Neutrophil (primary cell): ENCODE data around the gene NET1.

ENCODE experiments used
- H3K27ac ChIP-seq: fragments of 200-600 bp; sonication (generic); 2 replicates; pipeline ENCODE4 v1.5.1; 2016; ENCODE audit warnings: mild to moderate bottlenecking, moderate library complexity
- H3K27me3 ChIP-seq: fragments of 200-600 bp; sonication (generic); 2 replicates; pipeline ENCODE4 v1.6.0; 2016; ENCODE audit warnings: mild to moderate bottlenecking
- H3K36me3 ChIP-seq: fragments of 200-600 bp; sonication (generic); 2 replicates; pipeline ENCODE4 v1.5.1; 2017
- H3K4me1 ChIP-seq, 2 experiments: fragments of 200-600 bp in 1 of 2; sonication (generic) in 1 of 2; 1 replicate in 1 of 2; 2 replicates in 1 of 2; pipeline versions ENCODE4 v1.5.1 to v1.6.1; 2013 to 2016; ENCODE audit warnings: low read depth in 1 of 2, low read length in 1 of 2, mild to moderate bottlenecking in 1 of 2, moderate library complexity in 1 of 2; ENCODE audit not compliant: control insufficient read depth in 1 of 2, insufficient read depth in 1 of 2
- H3K4me3 ChIP-seq, 2 experiments: fragments of 200-600 bp in 1 of 2; sonication (generic) in 1 of 2; 1 replicate in 1 of 2; 2 replicates in 1 of 2; pipeline ENCODE4 v1.5.1; 2013 to 2016; ENCODE audit warnings: low read depth in 1 of 2, low read length in 1 of 2, mild to moderate bottlenecking in 1 of 2, moderate library complexity in 1 of 2
- H3K9me3 ChIP-seq: fragments of 200-600 bp; sonication (generic); 2 replicates; pipeline ENCODE4 v1.5.1; 2016
- TF ChIP-seq, protein P1 (sequence below): fragments of 200-600 bp; sonication (generic); IDR thresholded peaks from 2 replicates; pipeline ENCODE4 v1.5.1; 2016; ENCODE audit warnings: antibody characterized with exemption

NET1 gene

DNA sequence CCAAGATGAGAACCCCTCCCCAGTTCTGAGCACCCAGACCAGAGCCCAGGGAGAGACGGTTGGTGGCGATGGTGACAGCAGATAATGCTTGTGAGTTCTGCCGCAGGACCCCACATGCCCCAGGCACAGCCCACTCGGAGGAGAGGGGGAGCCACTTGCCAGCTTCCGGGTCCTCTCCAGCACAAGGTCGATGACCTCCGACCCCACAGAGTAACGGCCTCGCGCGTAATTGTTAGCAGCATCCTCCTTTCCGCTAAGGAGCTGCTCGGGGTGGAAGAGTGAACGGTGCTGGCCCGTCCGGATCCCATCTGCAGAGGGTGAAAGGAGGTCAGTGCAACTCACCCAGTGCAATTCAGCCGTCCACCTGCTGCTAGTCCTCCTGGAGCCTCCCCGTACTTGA, 17.2 kb upstream of the NET1 start:
- TF ChIP-seq, protein P1, sequence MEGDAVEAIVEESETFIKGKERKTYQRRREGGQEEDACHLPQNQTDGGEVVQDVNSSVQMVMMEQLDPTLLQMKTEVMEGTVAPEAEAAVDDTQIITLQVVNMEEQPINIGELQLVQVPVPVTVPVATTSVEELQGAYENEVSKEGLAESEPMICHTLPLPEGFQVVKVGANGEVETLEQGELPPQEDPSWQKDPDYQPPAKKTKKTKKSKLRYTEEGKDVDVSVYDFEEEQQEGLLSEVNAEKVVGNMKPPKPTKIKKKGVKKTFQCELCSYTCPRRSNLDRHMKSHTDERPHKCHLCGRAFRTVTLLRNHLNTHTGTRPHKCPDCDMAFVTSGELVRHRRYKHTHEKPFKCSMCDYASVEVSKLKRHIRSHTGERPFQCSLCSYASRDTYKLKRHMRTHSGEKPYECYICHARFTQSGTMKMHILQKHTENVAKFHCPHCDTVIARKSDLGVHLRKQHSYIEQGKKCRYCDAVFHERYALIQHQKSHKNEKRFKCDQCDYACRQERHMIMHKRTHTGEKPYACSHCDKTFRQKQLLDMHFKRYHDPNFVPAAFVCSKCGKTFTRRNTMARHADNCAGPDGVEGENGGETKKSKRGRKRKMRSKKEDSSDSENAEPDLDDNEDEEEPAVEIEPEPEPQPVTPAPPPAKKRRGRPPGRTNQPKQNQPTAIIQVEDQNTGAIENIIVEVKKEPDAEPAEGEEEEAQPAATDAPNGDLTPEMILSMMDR: no peak
- Histone ChIP-seq H3K27ac (no peak overlapping the region), H3K9me3 (no peaks in the 10 kb centered on the region), H3K4me3 (no peak overlapping the region), H3K4me1 (no peaks in the 10 kb centered on the region), H3K36me3 (no peaks in the 10 kb centered on the region), H3K27me3 (no peaks in the 10 kb centered on the region)

DNA sequence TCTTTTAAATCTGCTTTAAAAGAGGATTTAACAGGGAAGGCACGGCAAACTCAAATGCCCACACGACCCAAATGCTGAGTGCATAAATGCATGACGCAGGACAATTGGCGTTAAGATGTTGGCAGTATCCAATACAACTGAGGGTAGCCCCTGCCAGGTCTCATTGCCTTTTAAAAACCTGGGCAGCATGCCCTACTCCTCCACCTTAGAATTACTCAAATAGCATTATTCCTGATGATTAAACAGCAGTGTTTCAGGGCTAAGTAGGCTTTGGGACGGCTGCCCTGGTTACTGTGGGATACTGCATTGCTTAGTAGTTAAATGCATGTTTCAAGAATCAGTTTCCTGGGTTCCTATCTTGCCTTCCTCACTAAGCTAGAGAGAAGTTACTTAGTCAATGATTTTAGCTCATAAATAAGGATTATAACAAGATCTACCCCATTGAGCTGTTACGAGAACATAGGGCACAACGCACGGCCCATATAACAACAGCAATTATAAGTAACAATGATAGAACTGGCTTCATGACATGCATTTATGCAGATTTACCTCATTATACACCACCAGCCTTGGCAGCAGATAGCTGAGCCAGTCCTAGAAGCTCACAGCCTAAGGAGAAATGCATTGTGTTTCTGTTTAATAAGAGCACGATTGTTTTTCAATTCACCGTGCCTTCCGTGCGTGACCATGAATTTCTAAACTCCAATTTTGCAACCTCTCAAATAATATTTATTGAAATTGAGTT, 15.6 kb upstream of the NET1 start:
- no peaks in the 10 kb centered on the region for H3K27me3 ChIP-seq

DNA sequence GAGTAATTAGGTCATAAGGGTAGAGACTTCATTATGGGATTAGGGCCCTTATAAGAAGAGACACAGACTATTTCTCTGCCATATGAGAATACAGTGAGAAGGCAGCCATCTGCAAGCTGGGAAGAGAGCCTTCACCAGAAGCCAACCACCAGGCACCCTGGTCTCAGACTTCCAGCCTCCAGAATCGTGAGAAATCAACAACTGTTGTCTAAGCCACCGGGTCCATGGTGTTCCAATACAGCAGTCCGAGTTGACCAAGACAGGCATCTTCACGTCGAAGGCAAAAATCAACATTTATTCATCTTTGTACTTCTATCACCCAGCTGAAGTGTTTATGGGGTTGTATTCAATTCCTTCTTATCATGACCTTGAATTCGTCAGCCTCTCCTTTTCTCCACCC, 13.0 kb upstream of the NET1 start:
- H3K27me3 ChIP-seq: no peaks in the 10 kb centered on the region
- no peak overlapping the region for H3K27ac ChIP-seq
- TF ChIP-seq, protein P1: no peak
- H3K4me3 ChIP-seq: no peak overlapping the region
- no peaks in the 10 kb centered on the region for H3K36me3 ChIP-seq
- H3K4me1 ChIP-seq: no peaks in the 10 kb centered on the region
- no peaks in the 10 kb centered on the region for H3K9me3 ChIP-seq

More for the DNA sequence above, 15.6 kb upstream of the NET1 start:
- Histone ChIP-seq H3K36me3 (no peaks in the 10 kb centered on the region), H3K9me3 (no peaks in the 10 kb centered on the region), H3K4me3 (no peak overlapping the region), H3K27ac (no peak overlapping the region), H3K4me1 (no peaks in the 10 kb centered on the region)
- TF ChIP-seq, protein P1: no peak

DNA sequence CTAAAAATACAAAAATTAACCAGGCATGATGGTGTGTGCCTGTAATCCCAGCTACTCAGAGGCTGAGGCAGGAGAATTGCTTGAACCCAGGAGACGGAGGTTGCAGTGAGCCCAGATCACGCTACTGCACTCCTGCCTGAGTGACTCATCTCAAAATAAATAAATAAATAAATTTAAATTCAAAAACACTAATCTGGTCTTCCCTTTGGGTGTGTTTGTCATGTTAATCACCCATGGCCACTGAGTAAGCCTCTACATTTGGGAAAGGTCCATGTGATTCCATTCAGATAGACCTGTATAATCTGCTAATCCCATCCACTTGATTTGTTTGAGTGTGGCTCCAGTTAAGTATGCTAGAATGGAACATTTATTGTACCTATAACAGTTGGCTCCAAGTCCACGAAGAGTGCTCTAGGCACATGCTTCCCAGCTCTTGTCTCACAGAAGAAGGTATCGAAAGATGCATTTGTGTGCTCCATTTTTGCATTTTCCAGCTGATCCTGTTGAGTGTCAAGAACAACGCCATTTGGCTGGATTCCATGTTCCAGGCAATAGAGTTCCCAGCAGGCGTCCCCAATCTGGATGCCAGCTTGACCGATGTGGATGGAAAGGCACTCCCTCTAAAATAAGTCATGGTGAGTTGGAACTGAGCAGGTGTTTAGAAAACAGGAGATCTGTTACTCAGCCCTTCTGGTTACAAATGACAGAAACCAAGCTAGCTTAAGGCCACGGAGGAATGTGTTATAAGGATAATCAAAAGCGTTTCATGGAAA, 11.7 kb upstream of the NET1 start:
- Histone ChIP-seq H3K4me3 (no peak overlapping the region), H3K36me3 (no peaks in the 10 kb centered on the region), H3K4me1 (no peaks in the 10 kb centered on the region), H3K9me3 (no peaks in the 10 kb centered on the region), H3K27me3 (no peaks in the 10 kb centered on the region), H3K27ac (no peak overlapping the region)
- TF ChIP-seq, protein P1: no peak

DNA sequence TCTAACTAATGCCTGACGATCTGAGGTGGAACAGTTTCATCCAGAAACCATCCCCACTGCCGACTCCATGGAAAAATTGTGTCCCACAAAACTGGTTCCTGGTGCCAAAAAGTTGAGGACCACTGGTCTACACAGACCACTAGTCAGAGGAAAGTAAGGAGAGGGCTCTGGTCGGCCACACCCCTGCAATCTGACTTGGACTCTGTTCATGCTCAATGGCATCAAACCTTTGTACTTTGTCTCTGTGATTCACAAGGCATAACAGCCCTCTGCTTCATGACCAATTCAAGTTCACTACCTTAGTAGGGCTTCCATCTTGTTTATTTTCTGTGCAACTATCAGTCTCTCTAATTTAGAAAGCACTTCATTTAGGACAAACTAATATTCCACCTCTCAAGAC, 9.6 kb upstream of the NET1 start:
- H3K27me3 ChIP-seq: no peaks in the 10 kb centered on the region
- H3K27ac ChIP-seq: no peak overlapping the region
- no peaks in the 10 kb centered on the region for H3K4me1 ChIP-seq
- no peaks in the 10 kb centered on the region for H3K36me3 ChIP-seq
- no peak overlapping the region for H3K4me3 ChIP-seq
- H3K9me3 ChIP-seq: no peaks in the 10 kb centered on the region
- TF ChIP-seq, protein P1: no peak
